HepG2 (cell line): ENCODE measurements around the gene AFAP1. TPM values are rescaled to one million over a fixed set of nuclear protein-coding genes. Genes with fewer than 3 reads are reported as not detected.

Experiments
- ELF3 ChIP-seq: IDR thresholded peaks from 2 replicates; pipeline ENCODE4 v1.6.1; 2016; ENCODE audit warnings: missing genetic modification reagents, missing compliant biosample characterization
- KDM2A ChIP-seq: sonication (generic); formaldehyde crosslinking; IDR thresholded peaks from 2 replicates; pipeline ENCODE4 v1.4.0; 2020; ENCODE audit warnings: low read depth, missing genetic modification reagents, borderline replicate concordance
- MAFF ChIP-seq: IDR thresholded peaks from 2 replicates; pipeline ENCODE4 v1.6.1; 2011; ENCODE audit warnings: low read depth, low read length, improper control_type of control experiment
- MAZ ChIP-seq, 2 experiments: sonication (generic) in 1 of 2; formaldehyde crosslinking in 1 of 2; IDR thresholded peaks; 2 replicates each; pipeline versions ENCODE4 v1.5.0 to v1.6.1; 2012 to 2020; ENCODE audit warnings: low read depth in 2 of 2, mild to moderate bottlenecking in 2 of 2, borderline replicate concordance in 1 of 2, improper control_type of control experiment in 1 of 2, low read length in 1 of 2, missing genetic modification reagents in 1 of 2, moderate library complexity in 1 of 2
- MTA1 ChIP-seq: sonication (generic); formaldehyde crosslinking; IDR thresholded peaks from 2 replicates; pipeline ENCODE4 v1.4.0; 2020; ENCODE audit warnings: missing genetic modification reagents, mild to moderate bottlenecking, borderline replicate concordance
- RAD21 ChIP-seq: fragments of 450-650 bp; formaldehyde crosslinking; IDR thresholded peaks from 2 replicates; pipeline ENCODE4 v1.5.0; 2020; ENCODE audit warnings: mild to moderate bottlenecking
- SALL1 ChIP-seq: sonication (generic); formaldehyde crosslinking; IDR thresholded peaks from 2 replicates; pipeline ENCODE4 v1.8.0; 2022; ENCODE audit warnings: mild to moderate bottlenecking, missing genetic modification reagents
- SMC3 ChIP-seq: IDR thresholded peaks from 2 replicates; pipeline ENCODE4 v1.6.1; 2011; ENCODE audit warnings: low read length, improper control_type of control experiment
- SPEN ChIP-seq: sonication (generic); formaldehyde crosslinking; IDR thresholded peaks from 2 replicates; pipeline ENCODE4 v1.5.1; 2020; ENCODE audit warnings: low read depth, mild to moderate bottlenecking, missing genetic modification reagents
- STAG1 ChIP-seq: sonication (generic); formaldehyde crosslinking; IDR thresholded peaks from 2 replicates; pipeline ENCODE4 v1.4.0; 2020; ENCODE audit warnings: missing genetic modification reagents
- ZBTB3 ChIP-seq: sonication (generic); formaldehyde crosslinking; IDR thresholded peaks from 2 replicates; pipeline ENCODE4 v1.4.0; 2020; ENCODE audit warnings: low read depth, mild to moderate bottlenecking, moderate library complexity, missing genetic modification reagents, borderline replicate concordance
- ZFAT ChIP-seq: sonication (generic); formaldehyde crosslinking; conservative IDR thresholded peaks from 2 replicates; pipeline ENCODE4 v1.8.1; 2023; ENCODE audit warnings: missing genetic modification reagents, inconsistent platforms
- ZNF274 ChIP-seq: sonication (generic); formaldehyde crosslinking; IDR thresholded peaks from 2 replicates; pipeline ENCODE4 v1.5.1; 2020; ENCODE audit warnings: mild to moderate bottlenecking, missing genetic modification reagents
- ZNF501 ChIP-seq: sonication (generic); formaldehyde crosslinking; IDR thresholded peaks from 2 replicates; pipeline ENCODE4 v1.5.1; 2020; ENCODE audit warnings: mild to moderate bottlenecking, moderate library complexity, missing genetic modification reagents
- ZNF572 ChIP-seq: sonication (generic); formaldehyde crosslinking; IDR thresholded peaks from 2 replicates; pipeline ENCODE4 v1.5.1; 2020; ENCODE audit warnings: mild to moderate bottlenecking, missing genetic modification reagents
- polyA plus RNA-seq, 8 experiments: library from polyadenylated mRNA; depleted of rRNA in 3 of 8; stranded (reverse) in 7 of 8; unstranded in 1 of 8; fragments of >200 nt; fragmentation: Illumina TruSeq in 4 of 8; extraction: Trizol in 4 of 8; gene quantifications; 2 replicates each; pipeline versions ENCODE4 v1.2.1 to v1.2.3, GENCODE V29; 2011 to 2016; ENCODE audit warnings: low read depth in 4 of 8, missing spikeins in 1 of 8, mixed read lengths in 1 of 8; ENCODE audit not compliant: insufficient read depth in 1 of 8
- total RNA-seq, 5 experiments: library from RNA; depleted of rRNA; stranded (reverse); fragments of >200 nt; fragmentation: Illumina TruSeq; extraction: Trizol; gene quantifications; 2 replicates each; pipeline ENCODE4 v1.2.3, GENCODE V29; 2016; ENCODE audit warnings: low read depth in 1 of 5
- TF ChIP-seq, protein P1 (sequence below): sonication (generic); formaldehyde crosslinking; IDR thresholded peaks from 2 replicates; pipeline ENCODE4 v1.5.0; 2020; ENCODE audit warnings: mild to moderate bottlenecking, missing genetic modification reagents, moderate library complexity
- TF ChIP-seq, protein P2 (sequence below), 2 experiments: fragments of 450-650 bp in 1 of 2; sonication (generic) in 1 of 2; formaldehyde crosslinking; IDR thresholded peaks; 2 replicates each; pipeline versions ENCODE4 v1.5.0 to v1.8.0; 2020 to 2022; ENCODE audit warnings: mild to moderate bottlenecking in 1 of 2, missing genetic modification reagents in 1 of 2
- TF ChIP-seq, protein P3 (sequence below): IDR thresholded peaks from 2 replicates; pipeline ENCODE4 v1.6.1; 2016

AFAP1 gene
- total and polyA plus RNA-seq, 2 of the 13 experiments (the other 11 are each of a cell fraction or from before 2014, with no cell fraction given) = 2.5 TPM

DNA sequence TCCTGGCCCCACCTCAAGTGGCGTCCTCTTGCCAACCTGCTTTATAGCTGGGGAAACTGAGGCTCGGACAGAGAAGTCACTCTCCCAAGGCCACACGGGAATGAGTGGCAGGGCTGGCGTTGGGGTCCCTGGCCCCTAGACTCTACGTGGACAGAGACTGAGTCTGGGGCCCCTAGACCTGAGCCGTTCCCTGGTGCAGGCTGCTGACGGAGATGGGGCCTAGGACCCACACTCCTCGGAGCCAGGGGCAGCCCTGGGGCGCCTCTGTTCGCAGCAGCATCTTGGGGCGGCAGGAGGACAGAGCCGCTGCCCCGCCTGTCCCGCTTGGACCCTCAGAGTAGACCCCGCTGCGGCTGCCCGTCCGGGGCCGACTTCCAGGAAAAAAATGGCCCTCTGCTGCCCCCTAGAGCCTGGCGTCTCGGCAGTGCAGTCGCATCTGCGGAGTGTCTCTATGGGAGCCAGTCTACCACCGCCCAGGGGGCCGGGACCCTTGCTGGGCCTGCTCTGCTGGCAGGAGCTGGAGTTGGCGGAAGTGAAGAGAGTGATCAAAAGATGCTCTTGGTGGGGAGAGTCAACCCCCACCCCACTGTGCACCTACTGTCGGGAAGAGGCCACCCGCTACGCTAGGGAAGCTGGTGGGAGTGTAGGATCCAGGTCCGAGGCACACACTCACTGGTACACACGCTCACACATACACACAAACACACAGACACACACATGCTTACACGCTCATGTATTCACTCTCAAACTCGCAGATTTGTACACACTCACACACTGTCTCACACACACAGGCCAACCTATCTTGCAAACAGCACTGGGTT lies 220.1 kb downstream of the AFAP1 start (continued):
- TF ChIP-seq, protein P1, sequence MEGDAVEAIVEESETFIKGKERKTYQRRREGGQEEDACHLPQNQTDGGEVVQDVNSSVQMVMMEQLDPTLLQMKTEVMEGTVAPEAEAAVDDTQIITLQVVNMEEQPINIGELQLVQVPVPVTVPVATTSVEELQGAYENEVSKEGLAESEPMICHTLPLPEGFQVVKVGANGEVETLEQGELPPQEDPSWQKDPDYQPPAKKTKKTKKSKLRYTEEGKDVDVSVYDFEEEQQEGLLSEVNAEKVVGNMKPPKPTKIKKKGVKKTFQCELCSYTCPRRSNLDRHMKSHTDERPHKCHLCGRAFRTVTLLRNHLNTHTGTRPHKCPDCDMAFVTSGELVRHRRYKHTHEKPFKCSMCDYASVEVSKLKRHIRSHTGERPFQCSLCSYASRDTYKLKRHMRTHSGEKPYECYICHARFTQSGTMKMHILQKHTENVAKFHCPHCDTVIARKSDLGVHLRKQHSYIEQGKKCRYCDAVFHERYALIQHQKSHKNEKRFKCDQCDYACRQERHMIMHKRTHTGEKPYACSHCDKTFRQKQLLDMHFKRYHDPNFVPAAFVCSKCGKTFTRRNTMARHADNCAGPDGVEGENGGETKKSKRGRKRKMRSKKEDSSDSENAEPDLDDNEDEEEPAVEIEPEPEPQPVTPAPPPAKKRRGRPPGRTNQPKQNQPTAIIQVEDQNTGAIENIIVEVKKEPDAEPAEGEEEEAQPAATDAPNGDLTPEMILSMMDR = peak; percentile 89
- TF ChIP-seq KDM2A (peak; percentile 45; the same call in 1 of the 2 replicates), ZNF274 (CRISPR knock-in tag) (no peak), ELF3 (no peak), ZNF572 (CRISPR knock-in tag) (no peak), MAFF (no peak), STAG1 (CRISPR knock-in tag) (peak; percentile 91), SPEN (CRISPR knock-in tag) (no peak), MTA1 (CRISPR knock-in tag) (no peak), ZBTB3 (CRISPR knock-in tag) (no peak), ZNF501 (CRISPR knock-in tag) (peak; percentile 43; the same call in 1 of the 2 replicates), MAZ (IDR thresholded peaks at IDR 0.05; ENCODE audit: borderline replicate concordance, low read depth, low read length) (no peak), MAZ (CRISPR knock-in tag; IDR thresholded peaks at IDR 0.05; ENCODE audit: low read depth) (0 out of 2 replicates have a peak, but pooled peaks have one; percentile 29), SMC3 (peak; percentile 42; the same call in 1 of the 2 replicates), ZFAT (CRISPR knock-in tag) (no peak), RAD21 (CRISPR knock-in tag) (peak; percentile 87), SALL1 (CRISPR knock-in tag) (0 out of 2 replicates have a peak, but pooled peaks have one; percentile 23)
- TF ChIP-seq, protein P2, sequence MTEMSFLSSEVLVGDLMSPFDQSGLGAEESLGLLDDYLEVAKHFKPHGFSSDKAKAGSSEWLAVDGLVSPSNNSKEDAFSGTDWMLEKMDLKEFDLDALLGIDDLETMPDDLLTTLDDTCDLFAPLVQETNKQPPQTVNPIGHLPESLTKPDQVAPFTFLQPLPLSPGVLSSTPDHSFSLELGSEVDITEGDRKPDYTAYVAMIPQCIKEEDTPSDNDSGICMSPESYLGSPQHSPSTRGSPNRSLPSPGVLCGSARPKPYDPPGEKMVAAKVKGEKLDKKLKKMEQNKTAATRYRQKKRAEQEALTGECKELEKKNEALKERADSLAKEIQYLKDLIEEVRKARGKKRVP (CRISPR knock-in tag; IDR thresholded peaks at IDR 0.05) = no peak
- TF ChIP-seq, protein P3, sequence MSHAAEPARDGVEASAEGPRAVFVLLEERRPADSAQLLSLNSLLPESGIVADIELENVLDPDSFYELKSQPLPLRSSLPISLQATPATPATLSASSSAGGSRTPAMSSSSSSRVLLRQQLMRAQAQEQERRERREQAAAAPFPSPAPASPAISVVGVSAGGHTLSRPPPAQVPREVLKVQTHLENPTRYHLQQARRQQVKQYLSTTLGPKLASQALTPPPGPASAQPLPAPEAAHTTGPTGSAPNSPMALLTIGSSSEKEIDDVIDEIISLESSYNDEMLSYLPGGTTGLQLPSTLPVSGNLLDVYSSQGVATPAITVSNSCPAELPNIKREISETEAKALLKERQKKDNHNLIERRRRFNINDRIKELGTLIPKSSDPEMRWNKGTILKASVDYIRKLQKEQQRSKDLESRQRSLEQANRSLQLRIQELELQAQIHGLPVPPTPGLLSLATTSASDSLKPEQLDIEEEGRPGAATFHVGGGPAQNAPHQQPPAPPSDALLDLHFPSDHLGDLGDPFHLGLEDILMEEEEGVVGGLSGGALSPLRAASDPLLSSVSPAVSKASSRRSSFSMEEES = no peak
